Suprapubic skin (tissue), 4 donors: Measurements from ENCODE around the gene ZNF778. TPM values are rescaled to one million over a fixed set of nuclear protein-coding genes. Genes with fewer than 3 reads are reported as not detected.
"Not testable (repeated sequence)": the region's sequence is repeated elsewhere in the genome, so short reads cannot be mapped to it uniquely, and the experiment has no call there.

Experiments used
- DNase-seq, 2 donors: peaks; one replicate each; pipeline ENCODE4 v3.0.0-alpha.2; 2019; ENCODE audit warnings: low spot score in 2 of 2
- H3K27ac ChIP-seq: fragments of 200-600 bp; sonication (generic); one replicate; pipeline ENCODE4 v1.5.1; 2019
- H3K27me3 ChIP-seq: fragments of 200-600 bp; sonication (generic); one replicate; pipeline ENCODE4 v1.5.1; 2019
- H3K36me3 ChIP-seq: fragments of 200-600 bp; sonication (generic); one replicate; pipeline ENCODE4 v1.5.1; 2019
- H3K4me1 ChIP-seq: fragments of 200-600 bp; sonication (generic); one replicate; pipeline ENCODE4 v1.5.1; 2019
- H3K4me3 ChIP-seq: fragments of 200-600 bp; sonication (generic); one replicate; pipeline ENCODE4 v1.5.1; 2019; ENCODE audit warnings: mild to moderate bottlenecking
- H3K9me3 ChIP-seq: fragments of 200-600 bp; sonication (generic); one replicate; pipeline ENCODE4 v1.5.1; 2019
- EP300 ChIP-seq: sonication (generic); formaldehyde crosslinking; IDR thresholded peaks from one replicate; pipeline ENCODE4 v1.6.1; 2017; ENCODE audit warnings: antibody characterized with exemption
- POLR2A ChIP-seq, 2 donors: fragments of 450-650 bp; IDR thresholded peaks; one replicate each; pipeline ENCODE4 v1.6.1; 2017; ENCODE audit warnings: antibody characterized with exemption in 2 of 2, mild to moderate bottlenecking in 2 of 2, moderate library complexity in 2 of 2
- POLR2AphosphoS5 ChIP-seq, 3 donors: sonication (generic); formaldehyde crosslinking; IDR thresholded peaks; one replicate each; pipeline ENCODE4 v1.6.1; 2017; ENCODE audit warnings: antibody characterized with exemption in 3 of 3
- WGBS: methylation state at CpG from one replicate; pipeline ENCODE4 v1.1.5; 2018; 5-methylcytosine and 5-hydroxymethylcytosine counted together
- total RNA-seq, 4 donors: library from RNA; depleted of rRNA; stranded (reverse); fragments of >200 nt; gene quantifications; one replicate each; pipeline ENCODE4 v1.1.0, GENCODE V29; 2016
- TF ChIP-seq, protein P1 (sequence below), 2 donors: fragments of 200-600 bp in 1 of 2; fragments of 450-650 bp in 1 of 2; sonication (generic) in 1 of 2; IDR thresholded peaks; one replicate each; pipeline ENCODE4 v1.5.1; 2016 to 2019; ENCODE audit warnings: antibody characterized with exemption in 2 of 2, mild to moderate bottlenecking in 1 of 2, moderate library complexity in 1 of 2

ZNF778 gene
- total RNA-seq, 4 donors from 2014 or later: 22.0 to 69.6 (median 26.0) TPM

DNA sequence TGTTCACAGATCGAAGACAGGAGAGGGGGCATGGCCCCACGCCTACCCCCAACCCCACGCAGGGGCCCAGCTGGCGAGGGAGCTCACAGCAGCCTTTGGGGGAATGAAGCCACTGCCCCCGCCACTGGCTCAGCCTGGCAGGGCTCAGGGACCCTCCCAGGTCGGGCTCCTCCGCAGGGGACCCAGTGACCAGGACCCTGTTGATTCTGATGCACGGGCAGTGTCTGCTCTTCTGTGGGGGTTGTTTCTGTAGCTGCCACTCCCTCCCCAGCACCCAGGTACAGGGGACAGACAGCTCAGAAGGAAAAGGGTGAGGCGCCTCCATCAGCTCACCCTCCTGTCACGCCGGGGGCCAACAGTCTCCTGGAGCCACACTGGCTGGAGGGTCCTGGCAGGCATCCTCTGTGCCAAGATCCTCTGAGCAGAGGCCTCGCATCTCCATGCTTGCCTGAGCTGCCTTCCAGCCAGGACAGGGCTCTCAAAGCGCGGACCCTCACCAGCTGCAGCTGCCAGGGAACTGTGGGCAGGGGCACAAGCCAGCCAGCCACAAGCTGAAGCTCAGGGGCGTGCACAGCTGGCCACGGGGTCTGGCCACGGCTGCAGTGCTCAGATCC is 49.1 kb downstream of the ZNF778 start:
- 92% methylated on average over 8 of the region's 17 CpGs for WGBS
- no peak for DNase-seq

DNA sequence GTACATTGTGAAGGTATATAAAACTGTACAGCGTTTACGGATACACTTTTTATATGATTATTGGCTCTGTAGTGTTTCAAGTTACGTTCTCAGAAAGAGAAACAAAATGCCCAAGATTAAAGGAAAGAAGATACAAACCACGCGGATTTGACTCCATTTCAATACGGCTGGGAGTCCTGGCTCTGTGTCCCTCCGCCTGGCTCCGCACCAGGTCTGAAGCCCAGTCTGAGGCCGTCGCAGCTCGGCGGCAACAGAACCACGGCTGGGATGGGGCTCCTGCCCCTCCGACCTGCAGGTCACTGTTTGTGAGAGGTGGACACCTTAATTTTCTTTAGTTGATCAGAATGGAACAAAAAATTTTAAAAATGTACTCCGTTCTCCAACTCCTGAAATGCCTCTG is 50.2 kb downstream of the ZNF778 start:
- not testable (repeated sequence) for H3K4me1 ChIP-seq, H3K27ac ChIP-seq, H3K9me3 ChIP-seq, H3K27me3 ChIP-seq, H3K4me3 ChIP-seq, DNase-seq
- peaks cover 65% of the 10 kb centered on the region for H3K36me3 ChIP-seq
- 94% methylated on average over 14 of the region's 15 CpGs for WGBS

More for the DNA sequence above, 49.1 kb downstream of the ZNF778 start:
- Histone ChIP-seq H3K36me3 (peaks cover 55% of the 10 kb centered on the region), H3K27me3 (no peaks in the 10 kb centered on the region), H3K27ac (no peak overlapping the region), H3K4me1 (no peaks in the 10 kb centered on the region), H3K9me3 (no peaks in the 10 kb centered on the region), H3K4me3 (no peak overlapping the region)
- TF ChIP-seq EP300: no peak
- TF ChIP-seq, protein P1, sequence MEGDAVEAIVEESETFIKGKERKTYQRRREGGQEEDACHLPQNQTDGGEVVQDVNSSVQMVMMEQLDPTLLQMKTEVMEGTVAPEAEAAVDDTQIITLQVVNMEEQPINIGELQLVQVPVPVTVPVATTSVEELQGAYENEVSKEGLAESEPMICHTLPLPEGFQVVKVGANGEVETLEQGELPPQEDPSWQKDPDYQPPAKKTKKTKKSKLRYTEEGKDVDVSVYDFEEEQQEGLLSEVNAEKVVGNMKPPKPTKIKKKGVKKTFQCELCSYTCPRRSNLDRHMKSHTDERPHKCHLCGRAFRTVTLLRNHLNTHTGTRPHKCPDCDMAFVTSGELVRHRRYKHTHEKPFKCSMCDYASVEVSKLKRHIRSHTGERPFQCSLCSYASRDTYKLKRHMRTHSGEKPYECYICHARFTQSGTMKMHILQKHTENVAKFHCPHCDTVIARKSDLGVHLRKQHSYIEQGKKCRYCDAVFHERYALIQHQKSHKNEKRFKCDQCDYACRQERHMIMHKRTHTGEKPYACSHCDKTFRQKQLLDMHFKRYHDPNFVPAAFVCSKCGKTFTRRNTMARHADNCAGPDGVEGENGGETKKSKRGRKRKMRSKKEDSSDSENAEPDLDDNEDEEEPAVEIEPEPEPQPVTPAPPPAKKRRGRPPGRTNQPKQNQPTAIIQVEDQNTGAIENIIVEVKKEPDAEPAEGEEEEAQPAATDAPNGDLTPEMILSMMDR (IDR thresholded peaks at IDR 0.05): no peak
- no peak for TF ChIP-seq POLR2A (IDR thresholded peaks at IDR 0.05)
- no peak for TF ChIP-seq POLR2AphosphoS5 (IDR thresholded peaks at IDR 0.05)

DNA sequence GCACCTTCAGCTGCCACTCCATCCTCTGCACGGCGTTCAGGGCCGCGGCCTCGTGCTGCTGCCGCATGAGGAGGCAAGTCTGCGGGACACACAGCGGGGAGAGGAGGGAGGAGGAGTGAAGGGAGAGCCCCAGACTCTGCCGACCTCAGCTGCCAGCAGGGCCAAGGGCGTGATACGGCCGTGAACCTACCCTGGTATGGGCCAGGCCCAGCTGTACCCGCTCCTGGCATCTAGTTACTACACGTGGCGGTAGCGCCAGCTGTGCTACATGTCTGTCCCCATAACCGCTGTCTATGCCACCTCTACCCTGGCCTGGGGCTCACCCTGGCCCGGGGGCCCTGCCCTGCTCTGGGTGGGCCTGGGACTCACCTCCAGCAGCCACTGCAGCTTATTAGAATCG is 51.1 kb downstream of the ZNF778 start:
- Histone ChIP-seq H3K9me3 (no peaks in the 10 kb centered on the region), H3K4me1 (no peaks in the 10 kb centered on the region), H3K4me3 (no peak overlapping the region), H3K27me3 (no peaks in the 10 kb centered on the region), H3K27ac (no peak overlapping the region), H3K36me3 (peaks cover 72% of the 10 kb centered on the region)
- WGBS: 94% methylated on average over 7 of the region's 19 CpGs
- no peak for DNase-seq
- no peak for TF ChIP-seq POLR2AphosphoS5 (IDR thresholded peaks at IDR 0.05)
- TF ChIP-seq EP300: no peak
- TF ChIP-seq, protein P1 (IDR thresholded peaks at IDR 0.05): no peak
- TF ChIP-seq POLR2A (IDR thresholded peaks at IDR 0.05): no peak

DNA sequence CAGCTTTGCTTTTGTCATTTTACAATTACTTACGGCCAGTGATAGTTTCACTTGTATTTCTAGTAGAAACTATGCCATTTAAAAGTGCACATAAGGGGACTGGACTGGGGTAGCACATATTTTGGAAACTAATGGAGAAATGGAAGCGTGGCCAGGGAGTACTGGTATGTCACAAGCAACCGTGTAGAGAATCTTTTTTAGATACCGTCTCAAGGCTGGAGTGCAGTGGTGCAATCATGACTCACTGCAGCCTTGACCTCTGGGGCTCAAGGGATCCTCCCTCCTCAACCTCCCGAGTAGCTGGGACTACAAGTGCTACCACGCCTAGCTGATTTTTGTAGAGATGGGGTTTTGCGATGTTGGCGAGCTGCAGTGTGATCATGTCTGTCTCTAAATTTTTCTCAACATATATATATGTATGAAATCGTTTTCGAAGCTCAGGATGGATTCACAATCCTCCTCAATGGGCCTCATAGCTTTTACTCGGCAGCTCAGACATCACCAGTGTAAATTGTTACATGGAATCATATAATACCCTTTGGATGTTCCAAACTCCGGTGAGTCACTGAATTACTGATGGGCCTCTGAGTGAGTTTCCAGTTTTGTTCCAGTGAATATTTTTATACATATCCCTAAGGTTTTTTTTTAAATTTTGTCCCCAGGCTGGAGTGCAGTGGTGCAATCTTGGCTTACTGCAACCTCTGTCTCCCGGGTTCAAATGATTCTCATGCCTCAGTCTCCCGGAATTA is 51.7 kb downstream of the ZNF778 start:
- TF ChIP-seq, protein P1 (IDR thresholded peaks at IDR 0.05): no peak
- TF ChIP-seq EP300 (no peak), POLR2A (IDR thresholded peaks at IDR 0.05) (no peak), POLR2AphosphoS5 (IDR thresholded peaks at IDR 0.05) (no peak)
- no peak for DNase-seq
- H3K27me3 ChIP-seq: no peaks in the 10 kb centered on the region
- no peak overlapping the region for H3K27ac ChIP-seq
- H3K4me3 ChIP-seq: no peak overlapping the region
- H3K36me3 ChIP-seq: peaks cover 78% of the 10 kb centered on the region
- H3K4me1 ChIP-seq: no peaks in the 10 kb centered on the region
- no peaks in the 10 kb centered on the region for H3K9me3 ChIP-seq
- WGBS: 89% methylated on average over 14 of the region's 14 CpGs

DNA sequence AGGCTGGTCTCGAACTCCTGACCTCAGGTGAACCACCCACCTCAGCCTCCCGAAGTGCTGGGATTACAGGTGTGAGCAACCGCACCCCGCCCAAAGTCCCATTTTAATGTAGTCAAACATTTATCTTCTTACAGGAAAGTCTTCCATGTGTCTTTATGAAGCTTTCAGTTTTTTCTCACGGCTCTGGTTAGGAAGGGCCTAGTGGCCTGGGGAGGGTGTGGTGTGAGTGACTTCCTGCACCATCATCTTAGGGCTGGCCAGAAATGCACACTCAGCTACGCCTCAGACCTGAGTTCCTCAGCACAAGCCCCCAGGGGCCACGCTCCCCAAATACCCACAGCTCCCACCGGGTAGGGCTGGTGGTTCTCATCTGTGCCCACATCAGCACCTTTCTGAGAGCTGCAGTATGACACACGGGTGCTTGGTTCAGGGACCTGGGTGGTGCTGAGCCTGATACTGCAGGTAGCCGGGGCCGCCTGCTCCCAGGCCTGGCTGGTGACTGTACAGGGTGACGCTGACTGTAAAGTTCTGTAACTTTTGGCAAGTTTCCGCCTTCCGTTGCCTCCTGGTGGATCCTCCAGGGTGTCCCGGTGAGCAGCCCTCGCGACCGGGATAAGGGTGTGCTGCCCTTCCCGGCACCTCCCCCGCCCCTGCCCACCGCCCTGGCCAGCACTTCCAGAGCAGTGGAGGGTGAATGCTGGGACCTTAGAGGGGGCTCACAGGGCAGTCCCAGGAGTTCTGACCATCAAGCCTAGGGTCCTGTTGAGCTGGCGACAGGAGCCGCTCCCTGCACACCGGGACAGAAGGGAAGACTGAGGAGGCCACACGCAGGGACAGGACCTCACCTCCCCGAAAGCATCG is 52.5 kb downstream of the ZNF778 start:
- no peaks in the 10 kb centered on the region for H3K9me3 ChIP-seq
- TF ChIP-seq POLR2A (IDR thresholded peaks at IDR 0.05): no peak
- no peak for TF ChIP-seq POLR2AphosphoS5 (IDR thresholded peaks at IDR 0.05)
- TF ChIP-seq, protein P1 (IDR thresholded peaks at IDR 0.05): no peak
- no peak for TF ChIP-seq EP300
- H3K27ac ChIP-seq: no peak overlapping the region
- H3K36me3 ChIP-seq: peaks cover 86% of the 10 kb centered on the region
- H3K27me3 ChIP-seq: no peaks in the 10 kb centered on the region
- no peak for DNase-seq
- 95% methylated on average over 23 of the region's 27 CpGs for WGBS
- no peak overlapping the region for H3K4me3 ChIP-seq
- H3K4me1 ChIP-seq: no peaks in the 10 kb centered on the region
